SH-SY5Y (cell line): ENCODE measurements around the gene KRTAP12-4.

Experiments
- GATA2 ChIP-seq: IDR thresholded peaks from 2 replicates; pipeline ENCODE4 v1.6.1; 2011; ENCODE audit warnings: mild to moderate bottlenecking, low read depth, low read length
- GATA3 ChIP-seq: IDR thresholded peaks from 2 replicates; pipeline ENCODE4 v1.6.1; 2011; ENCODE audit warnings: low read depth, mild to moderate bottlenecking, low read length, moderate library complexity

GRCh38 chr21:44636209-44637017 is 18.0 kb downstream of the KRTAP12-4 start:
- TF ChIP-seq GATA2, result no peak
- no peak for TF ChIP-seq GATA3
